Hematopoietic multipotent progenitor cell treated with erythropoietin and hydrocortisone succinate and interleukin-3 and kit ligand, for 8 days (in vitro differentiated cells): ENCODE results near the gene GRIK5.

Experiments
- DNase-seq: peaks from one replicate; pipeline ENCODE4 v3.0.0-alpha.2; 2015

Gene GRIK5

DNA sequence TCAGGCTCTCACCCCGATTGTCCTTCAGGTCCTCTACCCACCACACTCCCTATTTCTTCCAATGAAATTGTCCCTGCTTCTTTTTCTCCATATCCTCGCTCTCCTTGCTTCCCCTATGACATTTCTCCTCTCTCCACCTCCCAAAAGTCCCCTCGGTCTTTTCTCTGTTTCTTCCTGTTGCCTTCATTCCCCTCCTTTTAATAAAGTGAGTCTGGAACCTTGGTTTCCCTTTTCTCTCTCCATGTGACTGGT lies 5.3 kb upstream of the GRIK5 start:
- DNase-seq, result no peak

DNA sequence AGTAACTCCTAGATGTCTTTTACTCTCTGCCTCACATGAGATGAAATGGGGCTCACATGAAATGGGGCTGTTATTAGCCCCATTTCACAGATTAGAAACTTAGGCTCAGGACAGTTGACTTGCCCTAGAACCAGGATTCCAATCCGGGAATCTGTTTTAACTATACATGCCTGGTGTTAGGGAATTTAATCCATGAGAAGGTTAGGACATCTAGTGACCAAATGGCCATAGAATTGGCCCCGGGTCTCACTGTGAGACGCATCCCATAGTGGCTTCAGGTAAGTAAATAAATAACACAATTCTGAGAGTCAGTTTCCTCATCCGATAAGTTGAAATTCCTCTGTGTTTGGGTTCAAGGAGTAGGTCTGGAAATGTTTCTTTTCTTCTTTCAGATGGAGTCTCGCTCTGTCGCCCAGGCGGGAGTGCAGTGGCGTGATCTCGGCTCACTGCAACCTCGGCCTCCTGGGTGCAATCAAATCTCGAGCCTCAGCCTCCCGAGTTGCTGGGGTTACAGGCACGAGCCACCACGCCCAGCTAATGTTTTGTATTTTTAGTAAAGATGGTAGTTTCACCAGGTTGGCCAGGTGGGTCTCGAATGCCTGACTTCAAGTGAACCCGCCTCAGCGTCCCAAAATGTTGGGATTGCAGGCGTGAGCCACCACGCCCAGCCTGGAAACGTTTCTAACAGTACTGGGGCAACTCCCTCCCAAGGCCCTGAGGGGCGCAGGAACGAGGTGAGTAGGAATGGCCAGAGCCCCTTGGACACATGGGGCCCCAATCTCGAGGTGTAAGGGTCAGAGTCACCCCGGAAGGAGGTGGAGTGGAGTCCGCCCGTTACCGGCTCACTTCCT lies 4.7 kb upstream of the GRIK5 start:
- DNase-seq, result no peak

DNA sequence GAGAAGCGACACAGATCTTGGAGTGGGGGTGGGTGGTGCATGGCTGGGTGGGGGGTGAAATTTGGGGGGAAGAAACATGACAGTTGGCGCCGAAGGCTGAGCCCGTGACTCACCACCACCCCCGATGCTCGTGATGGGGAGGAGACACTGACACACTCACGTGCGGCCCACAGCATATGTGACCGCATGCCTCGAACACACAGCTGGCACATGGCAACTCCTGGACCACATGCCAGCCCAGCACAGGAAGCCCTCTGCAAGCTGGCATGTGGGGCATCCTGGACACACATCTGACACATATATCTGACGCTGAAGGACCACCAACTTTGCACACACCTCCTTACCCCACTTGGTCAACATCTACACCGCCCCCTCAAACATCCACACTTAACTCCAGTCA lies 1.2 kb upstream of the GRIK5 start:
- no peak for DNase-seq

GRCh38 chr19:42068756-42069571 lies 1.0 kb downstream of the GRIK5 start:
- no peak for DNase-seq

DNA sequence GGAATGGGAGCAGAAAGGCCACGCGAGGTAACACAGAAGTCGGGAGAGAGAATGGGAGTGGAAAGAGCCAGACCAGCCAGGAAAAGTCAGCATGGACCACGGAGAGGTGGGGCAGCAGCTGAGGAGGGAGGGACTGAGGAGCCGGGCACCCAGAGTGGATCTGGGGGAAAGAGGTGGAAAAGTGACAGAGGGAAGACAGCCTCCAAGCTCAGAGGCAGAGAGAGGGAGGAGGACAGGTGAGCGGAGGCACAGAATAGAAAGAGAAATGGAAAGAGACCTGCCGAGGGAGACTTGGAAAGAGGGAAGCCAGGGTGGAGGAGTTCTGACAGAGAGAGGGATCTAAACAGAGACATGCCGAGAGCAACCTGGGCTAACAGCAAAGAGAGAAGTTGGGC lies 1.6 kb downstream of the GRIK5 start:
- DNase-seq, result no peak

DNA sequence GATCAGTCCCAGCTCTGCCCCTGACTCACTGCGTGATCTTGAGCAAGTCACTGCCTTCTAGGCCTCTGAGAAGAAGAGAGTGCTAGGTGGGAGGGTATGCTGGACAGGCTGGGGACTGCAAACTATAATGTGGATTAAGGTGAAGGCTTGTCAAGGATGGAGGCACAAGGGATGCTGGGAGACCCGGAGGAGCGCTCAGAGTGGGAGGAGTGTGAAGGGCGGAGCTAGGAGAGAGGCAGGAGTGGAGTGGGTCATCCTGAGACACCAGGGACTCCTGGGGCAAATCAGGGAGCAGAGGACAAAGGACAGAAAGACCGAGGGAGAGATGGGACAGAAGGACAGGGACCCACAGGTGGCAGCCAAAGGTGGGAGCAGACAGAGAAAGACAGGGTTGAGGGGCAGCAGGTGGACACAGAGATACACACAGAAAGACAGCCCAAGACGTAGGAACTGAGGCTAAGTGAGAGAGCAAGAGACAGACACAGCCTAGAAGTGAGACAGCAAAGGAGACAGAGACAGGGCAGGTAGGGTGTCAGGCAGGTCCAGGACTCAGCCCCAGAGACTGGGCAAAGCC lies 2.6 kb downstream of the GRIK5 start:
- no peak for DNase-seq

DNA sequence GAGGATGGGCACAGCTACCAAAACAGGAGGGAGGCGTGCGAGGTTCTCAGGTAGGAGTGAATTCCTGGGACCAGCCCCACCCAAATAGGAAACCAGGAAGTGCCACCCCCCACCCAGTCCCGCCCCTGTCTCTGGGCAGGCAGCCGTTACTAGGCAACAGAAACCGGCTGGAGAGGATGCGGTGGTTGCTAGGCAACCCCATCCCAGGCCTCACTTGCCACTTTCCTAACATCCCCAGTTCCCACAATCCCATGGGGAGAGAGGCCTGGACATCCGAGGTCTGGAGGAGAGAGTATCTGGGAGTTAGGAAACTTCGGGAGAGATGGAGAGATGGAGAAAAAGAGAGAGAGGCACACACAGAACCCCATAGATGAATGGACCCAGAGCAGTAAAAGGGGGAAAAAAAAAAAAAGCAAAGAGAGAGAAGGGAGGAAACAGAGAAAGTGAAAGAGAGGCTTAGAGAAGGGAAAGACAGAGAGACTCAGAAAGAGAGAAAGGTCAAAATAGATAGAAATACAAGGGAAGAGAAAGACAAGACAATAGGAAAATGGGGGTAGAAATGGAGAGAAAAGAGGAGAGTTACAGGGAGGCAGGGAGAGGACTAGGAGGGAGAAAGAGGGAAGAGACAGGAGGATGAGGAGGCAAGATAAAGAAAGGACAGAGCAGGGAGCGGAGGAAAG lies 3.8 kb downstream of the GRIK5 start:
- DNase-seq, result no peak

DNA sequence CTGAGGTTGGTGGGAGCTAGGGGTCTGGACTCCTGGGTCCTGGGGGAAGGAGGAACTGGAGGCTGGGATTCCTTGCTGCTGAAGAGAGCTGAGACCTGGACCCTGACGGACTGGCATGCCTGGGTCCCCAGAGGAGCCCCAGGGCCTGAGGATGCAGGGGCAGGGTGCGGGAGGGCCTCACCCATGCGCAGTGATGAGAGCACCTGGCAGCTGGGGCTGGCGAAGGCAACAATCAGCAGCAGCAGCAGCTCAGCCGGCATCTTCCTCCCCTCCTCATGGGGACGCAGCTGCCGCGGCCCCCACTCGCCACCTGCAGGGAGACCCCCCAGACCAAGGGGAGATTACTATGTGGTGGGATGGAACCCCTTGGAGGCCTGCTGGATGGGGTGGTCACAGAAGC lies 4.5 kb downstream of the GRIK5 start:
- no peak for DNase-seq

DNA sequence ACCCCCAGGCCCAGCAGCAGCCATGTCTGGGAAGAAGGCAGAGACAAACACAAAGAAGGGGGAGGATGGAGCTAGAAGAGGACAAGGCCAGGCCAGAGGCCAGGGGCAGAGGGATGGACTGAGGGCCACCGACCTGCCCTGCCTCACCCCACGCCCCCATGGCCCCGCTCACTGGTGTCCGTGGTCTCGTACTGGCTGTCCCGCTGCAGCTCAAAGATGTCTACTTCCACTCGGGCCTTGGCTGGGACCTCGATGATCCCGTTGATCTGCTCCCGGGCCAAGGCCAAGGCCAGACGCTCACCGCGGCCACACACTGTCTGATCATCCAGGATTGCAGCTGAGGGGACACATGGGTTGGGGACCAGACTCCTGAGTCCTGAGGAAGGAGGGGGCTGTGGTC lies 5.0 kb downstream of the GRIK5 start:
- DNase-seq, result no peak

GRCh38 chr19:42064432-42064831 lies 5.6 kb downstream of the GRIK5 start:
- DNase-seq, result no peak

DNA sequence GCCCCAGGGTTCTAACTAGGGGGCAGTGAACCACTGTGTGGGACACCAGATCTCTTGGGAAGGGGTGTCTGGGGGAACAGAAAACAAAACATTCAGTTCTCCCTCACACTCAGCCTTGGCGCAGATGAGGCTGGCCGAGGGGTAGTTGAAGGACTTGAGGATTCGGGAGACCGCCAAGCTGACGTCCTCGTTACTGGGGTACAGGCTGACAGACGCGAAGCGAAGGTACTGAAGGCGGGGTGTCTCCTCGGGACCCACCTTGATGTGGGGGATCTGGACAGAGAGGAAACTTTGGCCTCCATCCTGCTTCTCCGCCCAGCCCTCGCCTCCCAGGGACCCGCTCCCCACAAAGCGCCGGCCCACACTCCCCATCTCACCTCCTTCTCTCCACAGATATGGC lies 7.6 kb downstream of the GRIK5 start:
- no peak for DNase-seq

- DNase-seq, result no peak
Measured at GRCh38 chr19:42060117-42060516, 9.9 kb downstream of the GRIK5 start.

GRCh38 chr19:42059196-42059595 lies 10.8 kb downstream of the GRIK5 start:
- DNase-seq, result no peak

GRCh38 chr19:42057846-42058245 lies 12.2 kb downstream of the GRIK5 start:
- DNase-seq, result no peak

- no peak for DNase-seq
Measured at GRCh38 chr19:42054205-42054604, 15.8 kb downstream of the GRIK5 start.

GRCh38 chr19:42053037-42053935 lies 16.7 kb downstream of the GRIK5 start:
- no peak for DNase-seq

GRCh38 chr19:42052241-42052863 lies 17.7 kb downstream of the GRIK5 start:
- no peak for DNase-seq

GRCh38 chr19:42051166-42052115 lies 18.6 kb downstream of the GRIK5 start:
- no peak for DNase-seq

DNA sequence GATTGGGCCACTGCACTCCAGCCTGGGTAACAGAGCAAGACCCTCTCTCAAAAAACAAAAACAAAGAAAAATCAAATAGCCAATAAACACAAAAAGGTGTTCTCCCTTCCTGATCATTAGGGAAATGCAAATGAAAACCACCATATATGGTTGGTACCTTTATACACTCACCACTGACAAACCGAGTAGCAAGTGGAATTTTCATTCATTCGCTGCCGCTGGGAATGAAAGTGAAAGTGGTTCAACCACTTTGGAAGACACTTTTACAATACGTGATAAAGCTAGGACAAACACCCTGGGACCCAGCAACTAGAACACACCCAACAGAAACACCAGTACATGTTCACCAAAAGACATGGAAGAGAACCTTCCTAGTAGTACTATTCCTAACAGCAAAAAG lies 21.0 kb downstream of the GRIK5 start:
- no peak for DNase-seq

GRCh38 chr19:42045575-42045974 lies 24.4 kb downstream of the GRIK5 start:
- DNase-seq, result no peak
